ENCODE measurements around the gene HNRNPUL2. TPM values are rescaled to one million over a fixed set of nuclear protein-coding genes. Genes with fewer than 3 reads are reported as not detected.

Gene HNRNPUL2
- total and polyA plus RNA-seq, 9 of the 15 experiments (the other 6 are each of a cell fraction or from before 2014, with no cell fraction given): 0.89 to 44.3 (median 15.2) TPM

- Histone ChIP-seq H2AFZ (ENCODE audit: low read depth, low read length) (peak overlapping the region; percentile 42; the same call in 1 of the 2 replicates), H3K4me1 (replicated peaks in 1 of 2; ENCODE audit: control insufficient read depth in 2 of 2, insufficient read depth in 2 of 2, low read length in 2 of 2) (peaks cover 13 to 19% of the 10 kb centered on the region in 2 experiments; a peak in 4 of 5 replicates), H3K27ac (ENCODE audit: extremely low read depth, low read depth, low read length) (peak overlapping the region; percentile 99), H4K20me1 (replicated peaks; ENCODE audit: control insufficient read depth, insufficient read depth, low read length) (peaks cover 6% of the 10 kb centered on the region; the same call in 1 of the 2 replicates), H3K36me3 (ENCODE audit: control insufficient read depth, insufficient read depth, low read length) (peaks cover 56% of the 10 kb centered on the region), H3K9me3 (replicated peaks; ENCODE audit: control insufficient read depth, insufficient read depth, low read depth, low read length) (no peaks in the 10 kb centered on the region), H3K27me3 (ENCODE audit: control insufficient read depth in 2 of 2, insufficient read depth in 2 of 2, low read length in 2 of 2) (no peaks in the 10 kb centered on the region), H3K4me3 (peak overlapping the region; percentile 90), H3K9ac (ENCODE audit: insufficient read depth in 1 of 2, low read depth in 2 of 2, low read length in 2 of 2) (peak overlapping the region; percentile 98 to 100), H3K9me1 (ENCODE audit: control insufficient read depth, insufficient read depth, low read length) (no peaks in the 10 kb centered on the region), H3K79me2 (ENCODE audit: control insufficient read depth, insufficient read depth, low read length) (peaks cover 80% of the 10 kb centered on the region), H3K4me2 (ENCODE audit: insufficient read depth, low read length) (peak overlapping the region; percentile 100; the same call in 1 of the 2 replicates)
- POLR2A ChIA-PET: interaction anchor here (0.5 to 4.5 kb wide), 23 partner anchors 9 to 180 kb away, joined by 3 to 31 read pairs (median 5); partner anchors contain the start of genes AHNAK, BSCL2, C11orf98 and CSKMT
- CTCF ChIA-PET (ENCODE audit: low intra/inter-chr PET ratio): interaction anchor here (0.7 kb wide), 1 partner anchor 35 kb away, joined by 3 read pairs; the partner anchor contains the start of gene POLR2G
- DNase-seq (ENCODE audit: extremely low read depth in 1 of 4, low spot score in 3 of 4) (peak in 1 of 4 experiments; percentile 73), FAIRE-seq (no peak), ATAC-seq (peak; percentile 45; the same call in 2 of the 3 replicates)
- 0% methylated on average over 3 of the region's 37 CpGs for WGBS (ENCODE audit: insufficient coverage, low coverage, missing lambda C conversion rate)
- intact Hi-C loops (cut with micrococcal nuclease): loop anchor here (1.0 to 10.0 kb wide), 7 partner anchors 20 to 135 kb away; partner anchors contain the start of genes BSCL2, GNG3, POLR2G and TMEM179B
- in situ Hi-C loops (cut with MboI): no loop called here
- no TSS peak for BruUV-seq (replicated peaks)
- TF ChIP-seq ZNF24 (IDR thresholded peaks at IDR 0.05) (no peak), MTA2 (IDR thresholded peaks at IDR 0.05; ENCODE audit: low read depth) (no peak), ZNF263 (CRISPR knock-in tag; IDR thresholded peaks at IDR 0.05; ENCODE audit: borderline replicate concordance) (peak; percentile 11; the same call in 1 of the 2 replicates), GABPB1 (CRISPR knock-in tag; IDR thresholded peaks at IDR 0.05) (no peak), ZNF830 (CRISPR knock-in tag; IDR thresholded peaks at IDR 0.05) (no peak), CBX2 (IDR thresholded peaks at IDR 0.05; ENCODE audit: insufficient read depth, low read length, poor library complexity, severe bottlenecking) (no peak), SIN3A (IDR thresholded peaks at IDR 0.05; ENCODE audit: borderline replicate concordance in 2 of 2, control insufficient read depth in 1 of 2, low read depth in 2 of 2, low read length in 2 of 2) (peak in 1 of 2 experiments; percentile 67; a peak in 2 of 4 replicates), NFIC (IDR thresholded peaks at IDR 0.05) (no peak), ZBTB1 (CRISPR knock-in tag; IDR thresholded peaks at IDR 0.05; ENCODE audit: borderline replicate concordance, low read depth) (peak; percentile 83; the same call in 1 of the 2 replicates), BRCA1 (IDR thresholded peaks at IDR 0.05) (no peak), BRCA1 (CRISPR knock-in tag; IDR thresholded peaks at IDR 0.05) (no peak), NONO (IDR thresholded peaks at IDR 0.05; ENCODE audit: low read depth in 2 of 2, low read length in 1 of 2) (peak in 1 of 2 experiments; percentile 60; a peak in 1 of 4 replicates), IRF9 (tag; IDR thresholded peaks at IDR 0.05) (no peak), LARP7 (IDR thresholded peaks at IDR 0.05) (no peak), LCOR (CRISPR knock-in tag; IDR thresholded peaks at IDR 0.05) (no peak), SMARCE1 (IDR thresholded peaks at IDR 0.05) (no peak), RNF2 (IDR thresholded peaks at IDR 0.05) (no peak)
- TF ChIP-seq, protein P1, sequence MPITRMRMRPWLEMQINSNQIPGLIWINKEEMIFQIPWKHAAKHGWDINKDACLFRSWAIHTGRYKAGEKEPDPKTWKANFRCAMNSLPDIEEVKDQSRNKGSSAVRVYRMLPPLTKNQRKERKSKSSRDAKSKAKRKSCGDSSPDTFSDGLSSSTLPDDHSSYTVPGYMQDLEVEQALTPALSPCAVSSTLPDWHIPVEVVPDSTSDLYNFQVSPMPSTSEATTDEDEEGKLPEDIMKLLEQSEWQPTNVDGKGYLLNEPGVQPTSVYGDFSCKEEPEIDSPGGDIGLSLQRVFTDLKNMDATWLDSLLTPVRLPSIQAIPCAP (CRISPR knock-in tag; IDR thresholded peaks at IDR 0.05; ENCODE audit: borderline replicate concordance): no peak
- TF ChIP-seq, protein P2, sequence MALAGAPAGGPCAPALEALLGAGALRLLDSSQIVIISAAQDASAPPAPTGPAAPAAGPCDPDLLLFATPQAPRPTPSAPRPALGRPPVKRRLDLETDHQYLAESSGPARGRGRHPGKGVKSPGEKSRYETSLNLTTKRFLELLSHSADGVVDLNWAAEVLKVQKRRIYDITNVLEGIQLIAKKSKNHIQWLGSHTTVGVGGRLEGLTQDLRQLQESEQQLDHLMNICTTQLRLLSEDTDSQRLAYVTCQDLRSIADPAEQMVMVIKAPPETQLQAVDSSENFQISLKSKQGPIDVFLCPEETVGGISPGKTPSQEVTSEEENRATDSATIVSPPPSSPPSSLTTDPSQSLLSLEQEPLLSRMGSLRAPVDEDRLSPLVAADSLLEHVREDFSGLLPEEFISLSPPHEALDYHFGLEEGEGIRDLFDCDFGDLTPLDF (CRISPR knock-in tag; IDR thresholded peaks at IDR 0.05): no peak
Measured at GRCh38 chr11:62726915-62727164, 417 bp downstream of the HNRNPUL2 start.
